B cell (primary cell): ENCODE results near the gene KCNMB2. TPM values are rescaled to one million over a fixed set of nuclear protein-coding genes. Genes with fewer than 3 reads are reported as not detected.

ENCODE experiments used
- ATAC-seq: fragments of 200-7000 bp; cut with Tn5 transposase; one replicate; pipeline ENCODE4 v1.10.0; 2021; ENCODE audit warnings: low read depth, mild to moderate bottlenecking, moderate number of reproducible peaks, moderate library complexity
- CTCF ChIA-PET: fragments of 350-600 bp; sonication (Branson Sonifier 250); formaldehyde crosslinking; loops from one replicate; lab custom pipeline; 2021; ENCODE audit warnings: antibody characterized with exemption, inconsistent platforms; lab: Charles Lee
- POLR2A ChIA-PET: fragments of 350-600 bp; sonication (Branson Sonifier 250); formaldehyde crosslinking; loops from one replicate; lab custom pipeline; 2021; ENCODE audit warnings: antibody characterized with exemption; lab: Charles Lee
- DNase-seq: peaks from one replicate; pipeline ENCODE4 v3.0.0; 2013
- H2AFZ ChIP-seq: 2 replicates; pipeline ENCODE4 v1.6.1; 2012; ENCODE audit warnings: mild to moderate bottlenecking, low read depth, low read length; ENCODE audit not compliant: insufficient read depth, poor library complexity, severe bottlenecking
- H3K27ac ChIP-seq, 2 donors: 1 replicate in 1 of 2; 2 replicates in 1 of 2; pipeline ENCODE4 v1.5.1; 2012 to 2013; ENCODE audit warnings: low read length in 2 of 2, mild to moderate bottlenecking in 2 of 2, moderate library complexity in 1 of 2
- H3K27me3 ChIP-seq, 4 experiments: fragments of 200-600 bp in 1 of 4; sonication (generic) in 1 of 4; replicated peaks in 1 of 4; 1 replicate in 2 of 4; 2 replicates in 2 of 4; pipeline versions ENCODE4 v1.6.1 to v1.7.0; 2013 to 2016; ENCODE audit warnings: low read length in 3 of 4, mild to moderate bottlenecking in 2 of 4, mixed read lengths in 1 of 4, moderate library complexity in 1 of 4; ENCODE audit not compliant: insufficient read depth in 4 of 4, control insufficient read depth in 3 of 4; ENCODE audit errors: control extremely low read depth in 1 of 4
- H3K36me3 ChIP-seq, 2 experiments: replicated peaks in 1 of 2; 1 replicate in 1 of 2; 2 replicates in 1 of 2; pipeline versions ENCODE4 v1.6.1 to v1.7.1; 2013; ENCODE audit warnings: low read length in 1 of 2; ENCODE audit not compliant: insufficient read depth in 2 of 2, control insufficient read depth in 1 of 2; ENCODE audit errors: control extremely low read depth in 1 of 2, extremely low read depth in 1 of 2
- H3K4me1 ChIP-seq, 2 donors: fragments of 200-600 bp in 1 of 2; sonication (generic) in 1 of 2; 1 replicate in 1 of 2; 2 replicates in 1 of 2; pipeline versions ENCODE4 v1.5.1 to v1.6.1; 2013 to 2017; ENCODE audit warnings: low read length in 2 of 2; ENCODE audit not compliant: control insufficient read depth in 2 of 2, insufficient read depth in 2 of 2
- H3K4me2 ChIP-seq: replicated peaks from 2 replicates; pipeline ENCODE3; 2012; ENCODE audit warnings: mild to moderate bottlenecking, low read depth, low read length; ENCODE audit not compliant: poor library complexity, severe bottlenecking
- H3K4me3 ChIP-seq, 5 experiments: fragments of 200-600 bp in 1 of 5; sonication (generic) in 1 of 5; 1 replicate in 3 of 5; 2 replicates in 2 of 5; pipeline versions ENCODE4 v1.5.1 to v1.7.0; 2011 to 2016; ENCODE audit warnings: low read length in 4 of 5, mild to moderate bottlenecking in 4 of 5, low read depth in 2 of 5, control low read depth in 1 of 5, moderate library complexity in 1 of 5; ENCODE audit not compliant: insufficient read depth in 1 of 5; ENCODE audit errors: control extremely low read depth in 1 of 5, extremely low read depth in 1 of 5
- H3K79me2 ChIP-seq: fragments of 200-600 bp; sonication (generic); one replicate; pipeline ENCODE4 v1.6.0; 2016; ENCODE audit warnings: low read length; ENCODE audit not compliant: control insufficient read depth, insufficient read depth
- H3K9ac ChIP-seq: fragments of 200-600 bp; sonication (generic); 2 replicates; pipeline ENCODE4 v1.6.1; 2017; ENCODE audit warnings: mild to moderate bottlenecking, low read length, moderate library complexity
- H3K9me3 ChIP-seq, 3 donors: one replicate each; pipeline versions ENCODE4 v1.6.1 to v1.7.1; 2013; ENCODE audit warnings: low read length in 2 of 3; ENCODE audit not compliant: control insufficient read depth in 2 of 3, insufficient read depth in 1 of 3; ENCODE audit errors: control extremely low read depth in 1 of 3
- H4K20me1 ChIP-seq: 2 replicates; pipeline ENCODE4 v1.6.0; 2012; ENCODE audit warnings: mild to moderate bottlenecking, low read length; ENCODE audit not compliant: insufficient read depth, control insufficient read depth, poor library complexity, severe bottlenecking
- H3K27ac Mint-ChIP-seq: one replicate; pipeline ENCODE4 v1.8.0; 2021; ENCODE audit warnings: mixed read lengths
- H3K27me3 Mint-ChIP-seq: one replicate; pipeline ENCODE4 v1.8.0; 2021; ENCODE audit warnings: mixed read lengths
- H3K4me1 Mint-ChIP-seq: one replicate; pipeline ENCODE4 v1.8.0; 2021; ENCODE audit warnings: mixed read lengths
- H3K4me3 Mint-ChIP-seq: one replicate; pipeline ENCODE4 v1.8.0; 2021; ENCODE audit warnings: mixed read lengths
- H3K9me3 Mint-ChIP-seq: one replicate; pipeline ENCODE4 v1.8.0; 2022; ENCODE audit warnings: mixed read lengths; ENCODE audit not compliant: insufficient read depth
- CTCF ChIP-seq: fragments of 200-600 bp; IDR thresholded peaks from one replicate; pipeline ENCODE4 v1.8.0; 2022; ENCODE audit warnings: antibody characterized with exemption, mild to moderate bottlenecking
- EZH2 ChIP-seq: IDR thresholded peaks from 2 replicates; pipeline ENCODE4 v1.6.1; 2012; ENCODE audit warnings: borderline replicate concordance, low read depth, mild to moderate bottlenecking, moderate library complexity, low read length; ENCODE audit not compliant: insufficient read depth, poor library complexity, severe bottlenecking
- WGBS: methylation state at CpG from one replicate; pipeline ENCODE4 v1.1.5; 2013; ENCODE audit warnings: missing lambda C conversion rate; ENCODE audit not compliant: insufficient coverage; 5-methylcytosine and 5-hydroxymethylcytosine counted together
- intact Hi-C: fragments of 100-400 bp; cut with micrococcal nuclease; formaldehyde crosslinking; loops from one replicate; pipeline ENCODE4 v1.10.0; 2022
- polyA plus RNA-seq: library from polyadenylated mRNA; depleted of rRNA; stranded (reverse); fragments of >200 nt; gene quantifications from 2 replicates; pipeline ENCODE4 v1.2.3, GENCODE V29; 2012
- total RNA-seq, 2 donors: library from RNA; stranded (reverse); fragments of 120-200 nt in 1 of 2; gene quantifications; 1 replicate in 1 of 2; 2 replicates in 1 of 2; pipeline versions ENCODE4 v1.2.3 to v1.2.4, GENCODE V29; 2013 to 2022

Gene KCNMB2
- total and polyA plus RNA-seq, 2 donors (not counting 1 experiment from before 2014, with no cell fraction given) = not detected

GRCh38 chr3:178637802-178638201, 101.6 kb downstream of the KCNMB2 start:
- Mint-ChIP-seq H3K4me1 (no peaks in the 10 kb centered on the region), H3K27me3 (no peaks in the 10 kb centered on the region), H3K9me3 (peaks cover 4% of the 10 kb centered on the region), H3K27ac (no peak overlapping the region), H3K4me3 (no peak overlapping the region)
- ChIA-PET POLR2A (no interaction called here), CTCF (no interaction called here)
- TF ChIP-seq CTCF (no peak), EZH2 (no peak)
- DNase-seq (no peak), ATAC-seq (no peak)
- no peak overlapping the region for H2AFZ ChIP-seq
- peaks cover 0 to 8% (median 2%) of the 10 kb centered on the region in 3 donors for H3K9me3 ChIP-seq
- intact Hi-C loops = no loop called here
- H3K4me3 ChIP-seq = no peak overlapping the region
- H3K4me2 ChIP-seq = no peak overlapping the region
- no peaks in the 10 kb centered on the region for H3K36me3 ChIP-seq
- H3K4me1 ChIP-seq = no peaks in the 10 kb centered on the region
- no peak overlapping the region for H3K27ac ChIP-seq
- no peak overlapping the region for H3K9ac ChIP-seq
- no peaks in the 10 kb centered on the region for H3K27me3 ChIP-seq
- H3K79me2 ChIP-seq = no peaks in the 10 kb centered on the region
- WGBS = 100% methylated on average over 1 of the region's 3 CpGs
- H4K20me1 ChIP-seq = no peaks in the 10 kb centered on the region

- CTCF ChIA-PET = no interaction called here
- intact Hi-C loops = no loop called here
These were observed 109.3 kb downstream of the KCNMB2 start for GRCh38 chr3:178645503-178645902.

More at GRCh38 chr3:178645503-178645902, 109.3 kb downstream of the KCNMB2 start:
- Histone ChIP-seq H3K9me3 (no peaks in the 10 kb centered on the region), H4K20me1 (no peaks in the 10 kb centered on the region), H3K4me1 (no peaks in the 10 kb centered on the region), H3K9ac (no peak overlapping the region), H3K36me3 (no peaks in the 10 kb centered on the region), H3K27ac (no peak overlapping the region), H3K4me2 (no peak overlapping the region), H3K4me3 (no peak overlapping the region), H3K79me2 (no peaks in the 10 kb centered on the region), H2AFZ (no peak overlapping the region), H3K27me3 (no peaks in the 10 kb centered on the region)
- Mint-ChIP-seq H3K27me3 (no peaks in the 10 kb centered on the region), H3K9me3 (peaks cover 2% of the 10 kb centered on the region), H3K4me1 (no peaks in the 10 kb centered on the region), H3K4me3 (no peak overlapping the region), H3K27ac (no peak overlapping the region)
- no peak for ATAC-seq
- no peak for TF ChIP-seq EZH2
- TF ChIP-seq CTCF = no peak
- DNase-seq = no peak
- WGBS = 68% methylated on average over 2 of the region's 3 CpGs
- POLR2A ChIA-PET = no interaction called here
